Loucy (cell line): Measurements from ENCODE around the gene C1orf105.

Source experiments
- H2AFZ ChIP-seq: fragments of 200-600 bp; sonication (generic); 2 replicates; pipeline ENCODE4 v1.6.0; 2016; ENCODE audit warnings: antibody characterized with exemption, mild to moderate bottlenecking, low read length, moderate library complexity
- H3F3A ChIP-seq: fragments of 200-600 bp; 2 replicates; pipeline ENCODE4 v1.6.0; 2016; ENCODE audit warnings: antibody characterized with exemption, low read depth, mild to moderate bottlenecking
- H3K27me3 ChIP-seq: fragments of 200-600 bp; sonication (generic); 2 replicates; pipeline ENCODE4 v1.6.1; 2014; ENCODE audit warnings: low read length, mild to moderate bottlenecking; ENCODE audit not compliant: insufficient read depth, poor library complexity, severe bottlenecking
- H3K36me3 ChIP-seq: fragments of 200-600 bp; sonication (generic); 2 replicates; pipeline ENCODE4 v1.6.1; 2016; ENCODE audit warnings: low read length; ENCODE audit not compliant: insufficient read depth
- H3K4me1 ChIP-seq: fragments of 200-600 bp; sonication (generic); 2 replicates; pipeline ENCODE4 v1.5.1; 2014; ENCODE audit warnings: low read length, mild to moderate bottlenecking; ENCODE audit not compliant: insufficient read depth, poor library complexity, severe bottlenecking
- H3K4me2 ChIP-seq: fragments of 200-600 bp; sonication (generic); 2 replicates; pipeline ENCODE4 v1.6.0; 2014; ENCODE audit warnings: antibody characterized with exemption, low read length, low read depth, mild to moderate bottlenecking; ENCODE audit not compliant: poor library complexity, severe bottlenecking
- H3K4me3 ChIP-seq: fragments of 200-600 bp; sonication (generic); 2 replicates; pipeline ENCODE4 v1.5.1; 2014; ENCODE audit warnings: low read length, mild to moderate bottlenecking, mixed read lengths; ENCODE audit not compliant: poor library complexity, severe bottlenecking
- H3K79me2 ChIP-seq: fragments of 200-600 bp; sonication (generic); 2 replicates; pipeline ENCODE4 v1.6.1; 2014; ENCODE audit warnings: low read length; ENCODE audit not compliant: insufficient read depth
- H3K9ac ChIP-seq: fragments of 200-600 bp; sonication (generic); 2 replicates; pipeline ENCODE4 v1.6.0; 2014; ENCODE audit warnings: mild to moderate bottlenecking, low read depth, low read length, moderate library complexity; ENCODE audit not compliant: poor library complexity, severe bottlenecking
- H3K9me2 ChIP-seq: fragments of 200-600 bp; sonication (generic); replicated peaks from 2 replicates; pipeline ENCODE4 v1.6.1; 2016; ENCODE audit warnings: low read depth, low read length, mixed read lengths
- H3K9me3 ChIP-seq: fragments of 200-600 bp; sonication (generic); 2 replicates; pipeline ENCODE4 v1.6.1; 2014; ENCODE audit warnings: mild to moderate bottlenecking, antibody characterized with exemption, low read length, low read depth; ENCODE audit not compliant: insufficient read depth
- H4K20me1 ChIP-seq: fragments of 200-600 bp; sonication (generic); 2 replicates; pipeline ENCODE4 v1.6.0; 2014; ENCODE audit warnings: antibody characterized with exemption, low read length, mild to moderate bottlenecking; ENCODE audit not compliant: insufficient read depth, poor library complexity, severe bottlenecking
- EZH2phosphoT487 ChIP-seq: fragments of 200-600 bp; IDR thresholded peaks from 2 replicates; pipeline ENCODE4 v1.6.1; 2018; ENCODE audit warnings: antibody characterized with exemption, mild to moderate bottlenecking, moderate library complexity, borderline replicate concordance
- TF ChIP-seq, protein P1 (sequence below): fragments of 200-600 bp; sonication (generic); conservative IDR thresholded peaks from 2 replicates; pipeline ENCODE4 v1.5.1; 2014; ENCODE audit warnings: mild to moderate bottlenecking, antibody characterized with exemption, low read length

The C1orf105 gene

DNA sequence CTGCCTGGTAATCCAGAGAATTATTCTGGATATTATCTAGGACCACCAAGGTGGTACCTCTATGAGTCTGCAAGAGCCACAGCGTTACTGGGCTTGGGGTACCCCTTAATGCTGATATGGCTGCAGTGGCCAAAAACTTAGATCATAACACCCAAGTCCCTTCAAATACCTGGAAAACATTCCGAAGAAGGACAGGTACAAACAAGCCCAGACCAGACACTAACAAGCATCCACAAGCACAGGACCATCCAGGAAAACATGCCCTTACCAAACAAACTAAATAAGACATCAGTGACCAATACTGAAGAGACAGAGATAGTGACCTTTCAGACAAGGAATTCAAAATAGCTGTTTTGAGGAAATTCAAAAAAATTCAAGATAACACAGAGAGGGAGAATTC is 2.9 kb downstream of the C1orf105 start:
- H3K36me3 ChIP-seq = no peaks in the 10 kb centered on the region
- H3K9me2 ChIP-seq = no peaks in the 10 kb centered on the region

DNA sequence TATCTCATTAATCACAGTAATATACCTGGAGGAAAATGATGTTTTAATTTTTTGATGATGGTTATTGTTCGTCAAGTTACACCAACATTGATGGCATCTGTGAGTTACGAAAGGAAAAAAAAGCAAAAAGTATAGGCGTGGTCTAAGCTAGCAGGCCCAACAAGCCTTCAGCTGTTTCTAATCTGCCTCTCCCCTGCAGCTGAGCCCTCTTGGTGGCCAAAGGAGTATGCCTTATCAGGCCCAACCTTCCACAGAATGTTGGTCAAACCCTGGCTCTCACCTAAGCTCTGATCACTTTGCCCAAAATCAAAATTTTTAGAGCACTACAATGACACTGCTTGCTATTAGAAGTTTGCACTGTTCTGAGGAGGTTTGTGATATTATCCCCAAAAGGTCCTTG is 4.9 kb downstream of the C1orf105 start:
- no peak overlapping the region for H2AFZ ChIP-seq
- no peaks in the 10 kb centered on the region for H4K20me1 ChIP-seq
- H3K4me1 ChIP-seq = peaks cover 30% of the 10 kb centered on the region
- no peak overlapping the region for H3K4me2 ChIP-seq
- H3K9me2 ChIP-seq = no peaks in the 10 kb centered on the region
- H3K79me2 ChIP-seq = no peaks in the 10 kb centered on the region; the same call in 1 of the 2 replicates
- H3K4me3 ChIP-seq = no peak overlapping the region
- no peaks in the 10 kb centered on the region for H3F3A ChIP-seq
- TF ChIP-seq, protein P1, sequence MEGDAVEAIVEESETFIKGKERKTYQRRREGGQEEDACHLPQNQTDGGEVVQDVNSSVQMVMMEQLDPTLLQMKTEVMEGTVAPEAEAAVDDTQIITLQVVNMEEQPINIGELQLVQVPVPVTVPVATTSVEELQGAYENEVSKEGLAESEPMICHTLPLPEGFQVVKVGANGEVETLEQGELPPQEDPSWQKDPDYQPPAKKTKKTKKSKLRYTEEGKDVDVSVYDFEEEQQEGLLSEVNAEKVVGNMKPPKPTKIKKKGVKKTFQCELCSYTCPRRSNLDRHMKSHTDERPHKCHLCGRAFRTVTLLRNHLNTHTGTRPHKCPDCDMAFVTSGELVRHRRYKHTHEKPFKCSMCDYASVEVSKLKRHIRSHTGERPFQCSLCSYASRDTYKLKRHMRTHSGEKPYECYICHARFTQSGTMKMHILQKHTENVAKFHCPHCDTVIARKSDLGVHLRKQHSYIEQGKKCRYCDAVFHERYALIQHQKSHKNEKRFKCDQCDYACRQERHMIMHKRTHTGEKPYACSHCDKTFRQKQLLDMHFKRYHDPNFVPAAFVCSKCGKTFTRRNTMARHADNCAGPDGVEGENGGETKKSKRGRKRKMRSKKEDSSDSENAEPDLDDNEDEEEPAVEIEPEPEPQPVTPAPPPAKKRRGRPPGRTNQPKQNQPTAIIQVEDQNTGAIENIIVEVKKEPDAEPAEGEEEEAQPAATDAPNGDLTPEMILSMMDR = no peak
- TF ChIP-seq EZH2phosphoT487 = no peak
- no peaks in the 10 kb centered on the region for H3K27me3 ChIP-seq
- no peaks in the 10 kb centered on the region for H3K36me3 ChIP-seq
- no peaks in the 10 kb centered on the region for H3K9me3 ChIP-seq
- no peak overlapping the region for H3K9ac ChIP-seq

More for the DNA sequence above, 2.9 kb downstream of the C1orf105 start:
- H3K4me2 ChIP-seq = no peak overlapping the region
- no peaks in the 10 kb centered on the region for H3F3A ChIP-seq
- H4K20me1 ChIP-seq = no peaks in the 10 kb centered on the region
- H3K4me1 ChIP-seq = peaks cover 24% of the 10 kb centered on the region
- H3K9me3 ChIP-seq = no peaks in the 10 kb centered on the region
- TF ChIP-seq, protein P1 = no peak
- TF ChIP-seq EZH2phosphoT487 = no peak
- no peaks in the 10 kb centered on the region for H3K27me3 ChIP-seq
- H3K9ac ChIP-seq = no peak overlapping the region
- no peaks in the 10 kb centered on the region; the same call in 1 of the 2 replicates for H3K79me2 ChIP-seq
- H2AFZ ChIP-seq = no peak overlapping the region
- no peak overlapping the region for H3K4me3 ChIP-seq

DNA sequence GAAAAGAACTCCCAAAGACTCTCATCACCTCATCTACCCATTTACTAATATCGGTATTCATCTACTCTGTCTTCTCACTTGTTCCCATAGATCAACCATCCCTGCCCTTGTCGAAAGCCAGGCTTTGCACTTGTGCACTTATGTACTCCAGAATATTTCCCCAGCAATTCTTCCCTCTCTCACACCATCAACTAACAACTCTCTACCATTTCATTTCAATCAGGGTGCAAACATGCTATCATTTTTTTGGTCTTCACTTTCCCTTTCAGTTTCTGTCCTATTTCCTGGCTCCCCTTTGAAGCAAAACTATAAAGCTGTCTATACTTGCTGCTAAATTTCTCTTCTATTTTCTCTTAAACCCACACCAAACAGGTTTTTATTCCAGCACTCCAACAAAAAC is 6.7 kb downstream of the C1orf105 start:
- no peaks in the 10 kb centered on the region; the same call in 1 of the 2 replicates for H3K79me2 ChIP-seq
- H3K4me2 ChIP-seq = peak overlapping the region; percentile 71
- H3K4me3 ChIP-seq = peak overlapping the region; percentile 57
- TF ChIP-seq, protein P1 = no peak
- TF ChIP-seq EZH2phosphoT487 = no peak
- H3K36me3 ChIP-seq = no peaks in the 10 kb centered on the region
- H3F3A ChIP-seq = peaks cover 3% of the 10 kb centered on the region; the same call in 1 of the 2 replicates
- H2AFZ ChIP-seq = peak overlapping the region; percentile 64
- peak overlapping the region; percentile 60 for H3K9ac ChIP-seq
- no peaks in the 10 kb centered on the region for H3K9me2 ChIP-seq
- no peaks in the 10 kb centered on the region for H3K9me3 ChIP-seq
- H3K4me1 ChIP-seq = peaks cover 47% of the 10 kb centered on the region
- no peaks in the 10 kb centered on the region for H3K27me3 ChIP-seq
- H4K20me1 ChIP-seq = no peaks in the 10 kb centered on the region
